ENCODE measurements around the gene ETV2. TPM values are rescaled to one million over a fixed set of nuclear protein-coding genes. Genes with fewer than 3 reads are reported as not detected.
"Not testable (repeated sequence)": the region's sequence is repeated elsewhere in the genome, so short reads cannot be mapped to it uniquely, and the experiment has no call there.

ETV2 gene
- total RNA-seq, 1 donor from 2014 or later, result 0.45 TPM

DNA sequence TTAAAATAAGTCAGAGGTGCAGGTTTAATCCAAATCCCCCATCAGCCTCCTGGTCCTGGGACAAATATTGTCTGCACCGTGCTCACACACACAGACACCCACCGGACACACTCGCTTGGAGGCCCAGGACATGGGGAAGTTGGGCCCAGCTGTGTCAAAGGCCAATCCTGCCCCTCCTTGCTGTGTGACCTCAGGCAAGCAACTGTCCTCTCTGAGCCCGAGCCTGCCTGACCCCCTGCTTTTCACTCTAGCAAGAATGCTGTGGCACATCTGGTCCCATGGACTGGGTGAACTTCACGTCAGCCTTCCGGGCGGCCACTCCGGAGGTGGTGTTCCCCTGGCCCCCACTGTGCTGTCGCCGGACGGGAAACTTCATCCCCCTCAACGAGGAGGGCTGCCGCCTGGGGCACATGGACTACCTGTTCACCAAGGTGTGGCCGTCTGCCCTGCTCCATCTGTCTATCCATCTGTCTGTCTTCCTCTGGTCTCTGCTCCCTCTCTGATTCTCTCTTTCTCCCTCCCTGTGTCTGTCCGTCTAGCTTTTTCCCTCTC lies 34.1 kb downstream of the ETV2 start:
- H3K9me3 ChIP-seq (ENCODE audit: insufficient read depth, low read depth, low read length), result no peaks in the 10 kb centered on the region
- H3K4me1 ChIP-seq (ENCODE audit: insufficient read depth, low read length), result no peaks in the 10 kb centered on the region
- Mint-ChIP-seq H3K27me3 (ENCODE audit: low read depth, unreplicated experiment) (peaks cover 35% of the 10 kb centered on the region), H3K4me1 (ENCODE audit: low read depth, unreplicated experiment) (no peaks in the 10 kb centered on the region), H3K36me3 (ENCODE audit: low read depth, unreplicated experiment) (no peaks in the 10 kb centered on the region), H3K4me3 (ENCODE audit: unreplicated experiment) (no peak overlapping the region), H3K9me3 (ENCODE audit: unreplicated experiment) (no peaks in the 10 kb centered on the region), H3K27ac (ENCODE audit: unreplicated experiment) (no peak overlapping the region)
- H3K27ac ChIP-seq (ENCODE audit: low read depth, low read length), result no peak overlapping the region
- no peak overlapping the region for H3K4me3 ChIP-seq (ENCODE audit: insufficient read depth, low read depth, low read length)
- H3K36me3 ChIP-seq (ENCODE audit: insufficient read depth, low read length), result no peaks in the 10 kb centered on the region
- DNase-seq (ENCODE audit: low read depth), result no peak
- no peak overlapping the region for H2AFZ ChIP-seq (ENCODE audit: low read depth, low read length)
- no peaks in the 10 kb centered on the region for H3K27me3 ChIP-seq (ENCODE audit: insufficient read depth, low read length)
- TF ChIP-seq EZH2 (IDR thresholded peaks at IDR 0.05; ENCODE audit: insufficient read depth, low read length), result no peak
- TF ChIP-seq, protein P1, sequence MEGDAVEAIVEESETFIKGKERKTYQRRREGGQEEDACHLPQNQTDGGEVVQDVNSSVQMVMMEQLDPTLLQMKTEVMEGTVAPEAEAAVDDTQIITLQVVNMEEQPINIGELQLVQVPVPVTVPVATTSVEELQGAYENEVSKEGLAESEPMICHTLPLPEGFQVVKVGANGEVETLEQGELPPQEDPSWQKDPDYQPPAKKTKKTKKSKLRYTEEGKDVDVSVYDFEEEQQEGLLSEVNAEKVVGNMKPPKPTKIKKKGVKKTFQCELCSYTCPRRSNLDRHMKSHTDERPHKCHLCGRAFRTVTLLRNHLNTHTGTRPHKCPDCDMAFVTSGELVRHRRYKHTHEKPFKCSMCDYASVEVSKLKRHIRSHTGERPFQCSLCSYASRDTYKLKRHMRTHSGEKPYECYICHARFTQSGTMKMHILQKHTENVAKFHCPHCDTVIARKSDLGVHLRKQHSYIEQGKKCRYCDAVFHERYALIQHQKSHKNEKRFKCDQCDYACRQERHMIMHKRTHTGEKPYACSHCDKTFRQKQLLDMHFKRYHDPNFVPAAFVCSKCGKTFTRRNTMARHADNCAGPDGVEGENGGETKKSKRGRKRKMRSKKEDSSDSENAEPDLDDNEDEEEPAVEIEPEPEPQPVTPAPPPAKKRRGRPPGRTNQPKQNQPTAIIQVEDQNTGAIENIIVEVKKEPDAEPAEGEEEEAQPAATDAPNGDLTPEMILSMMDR (IDR thresholded peaks at IDR 0.05; ENCODE audit: insufficient read depth, low read depth, low read length), result no peak
- H3K79me2 ChIP-seq (ENCODE audit: insufficient read depth, low read length), result no peaks in the 10 kb centered on the region
- H3K4me2 ChIP-seq (ENCODE audit: low read length), result no peak overlapping the region
- FAIRE-seq, result no peak
- no peak overlapping the region for H3K9ac ChIP-seq (ENCODE audit: low read length)
- no peaks in the 10 kb centered on the region for H4K20me1 ChIP-seq (ENCODE audit: insufficient read depth, low read length)

DNA sequence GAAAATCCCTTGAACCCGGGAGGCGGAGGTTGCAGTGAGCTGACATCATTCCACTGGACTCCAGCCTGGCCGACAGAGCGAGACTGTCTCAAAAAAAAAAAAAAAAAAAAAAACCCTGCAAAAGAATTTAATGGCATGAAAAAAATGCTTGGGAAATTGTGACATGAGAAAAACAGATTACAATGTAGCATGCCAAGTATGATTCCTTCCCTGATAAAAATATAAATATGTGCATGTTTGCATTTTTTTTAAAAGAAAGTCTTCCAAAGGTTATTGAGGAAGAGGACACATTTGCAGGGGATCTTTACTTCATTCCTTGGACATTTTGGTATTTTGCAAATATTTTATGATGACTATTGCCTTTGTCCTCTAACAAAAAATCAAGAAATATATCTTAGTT lies 48.3 kb downstream of the ETV2 start:
- Mint-ChIP-seq H3K4me3 (ENCODE audit: unreplicated experiment) (no peak overlapping the region), H3K27ac (ENCODE audit: unreplicated experiment) (no peak overlapping the region), H3K27me3 (ENCODE audit: low read depth, unreplicated experiment) (peaks cover 5% of the 10 kb centered on the region), H3K4me1 (ENCODE audit: low read depth, unreplicated experiment) (no peaks in the 10 kb centered on the region), H3K36me3 (ENCODE audit: low read depth, unreplicated experiment) (peaks cover 2% of the 10 kb centered on the region), H3K9me3 (ENCODE audit: unreplicated experiment) (no peaks in the 10 kb centered on the region)
- no peak overlapping the region for H3K4me3 ChIP-seq (ENCODE audit: insufficient read depth, low read depth, low read length)
- no peak for TF ChIP-seq EZH2 (IDR thresholded peaks at IDR 0.05; ENCODE audit: insufficient read depth, low read length)
- TF ChIP-seq, protein P1 (IDR thresholded peaks at IDR 0.05; ENCODE audit: insufficient read depth, low read depth, low read length), result no peak
- no peak overlapping the region for H2AFZ ChIP-seq (ENCODE audit: low read depth, low read length)
- no peak overlapping the region for H3K27ac ChIP-seq (ENCODE audit: low read depth, low read length)
- H3K9me3 ChIP-seq (ENCODE audit: insufficient read depth, low read depth, low read length), result no peaks in the 10 kb centered on the region
- no peak overlapping the region for H3K9ac ChIP-seq (ENCODE audit: low read length)
- no peaks in the 10 kb centered on the region for H3K4me1 ChIP-seq (ENCODE audit: insufficient read depth, low read length)
- no peak overlapping the region for H3K4me2 ChIP-seq (ENCODE audit: low read length)
- no peaks in the 10 kb centered on the region for H3K27me3 ChIP-seq (ENCODE audit: insufficient read depth, low read length)
- FAIRE-seq (no peak), DNase-seq (ENCODE audit: low read depth) (no peak)
- no peaks in the 10 kb centered on the region for H3K36me3 ChIP-seq (ENCODE audit: insufficient read depth, low read length)
- no peaks in the 10 kb centered on the region for H3K79me2 ChIP-seq (ENCODE audit: insufficient read depth, low read length)
- H4K20me1 ChIP-seq (ENCODE audit: insufficient read depth, low read length), result no peaks in the 10 kb centered on the region

DNA sequence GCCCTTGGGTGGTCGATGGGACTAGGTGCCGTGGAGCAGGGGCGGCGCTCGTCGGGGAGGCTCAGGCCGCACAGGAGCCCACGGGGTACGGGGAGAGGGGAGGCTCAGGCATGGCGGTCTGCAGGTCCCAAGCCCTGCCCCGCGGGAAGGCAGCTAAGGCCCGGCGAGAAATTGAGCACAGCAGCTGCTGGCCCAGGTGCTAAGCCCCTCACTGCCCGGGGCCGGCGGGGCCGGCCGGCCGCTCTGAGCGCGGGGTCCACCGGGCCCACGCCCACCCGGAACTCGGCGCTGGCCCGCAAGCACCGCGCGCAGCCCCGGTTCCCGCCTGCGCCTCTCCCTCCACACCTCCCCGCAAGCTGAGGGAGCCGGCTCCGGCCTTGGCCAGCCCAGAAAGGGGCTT lies 49.6 kb downstream of the ETV2 start:
- H3K4me3 ChIP-seq (ENCODE audit: insufficient read depth, low read depth, low read length); H3K27ac ChIP-seq (ENCODE audit: low read depth, low read length); H3K27me3 Mint-ChIP-seq (ENCODE audit: low read depth, unreplicated experiment); DNase-seq (ENCODE audit: low read depth); H3K79me2 ChIP-seq (ENCODE audit: insufficient read depth, low read length); FAIRE-seq; H3K4me2 ChIP-seq (ENCODE audit: low read length); H3K9me3 Mint-ChIP-seq (ENCODE audit: unreplicated experiment); H3K9me3 ChIP-seq (ENCODE audit: insufficient read depth, low read depth, low read length); H3K36me3 Mint-ChIP-seq (ENCODE audit: low read depth, unreplicated experiment); H3K9ac ChIP-seq (ENCODE audit: low read length); H3K27me3 ChIP-seq (ENCODE audit: insufficient read depth, low read length); H3K4me3 Mint-ChIP-seq (ENCODE audit: unreplicated experiment); H3K27ac Mint-ChIP-seq (ENCODE audit: unreplicated experiment); H3K4me1 Mint-ChIP-seq (ENCODE audit: low read depth, unreplicated experiment); H3K36me3 ChIP-seq (ENCODE audit: insufficient read depth, low read length); H4K20me1 ChIP-seq (ENCODE audit: insufficient read depth, low read length); H3K4me1 ChIP-seq (ENCODE audit: insufficient read depth, low read length); H2AFZ ChIP-seq (ENCODE audit: low read depth, low read length): not testable (repeated sequence)
